Trophoblast cell (in vitro differentiated cells and primary cell): Measurements from ENCODE around the gene SLC4A4.

Experiments used
- DNase-seq, 2 donors: peaks; one replicate each; pipeline ENCODE4 v3.0.0-alpha.2; 2016
- H2AFZ ChIP-seq: 2 replicates; pipeline ENCODE4 v1.6.1; 2013; ENCODE audit warnings: low read length, moderate library complexity, mild to moderate bottlenecking; ENCODE audit not compliant: insufficient read depth, poor library complexity
- H2AK5ac ChIP-seq: 2 replicates; pipeline ENCODE4 v1.6.1; 2013; ENCODE audit warnings: mild to moderate bottlenecking, low read length
- H2BK120ac ChIP-seq: 2 replicates; pipeline ENCODE4 v1.6.1; 2013; ENCODE audit warnings: low read length, mild to moderate bottlenecking, moderate library complexity; ENCODE audit not compliant: insufficient read depth, poor library complexity
- H2BK12ac ChIP-seq: 2 replicates; pipeline ENCODE4 v1.6.1; 2013; ENCODE audit warnings: mild to moderate bottlenecking, low read length, moderate library complexity
- H2BK5ac ChIP-seq: 2 replicates; pipeline ENCODE4 v1.6.1; 2013; ENCODE audit warnings: low read length, low read depth, moderate library complexity, mild to moderate bottlenecking; ENCODE audit not compliant: poor library complexity
- H3K14ac ChIP-seq: 2 replicates; pipeline ENCODE4 v1.6.1; 2013; ENCODE audit warnings: mild to moderate bottlenecking, low read length
- H3K18ac ChIP-seq: 2 replicates; pipeline ENCODE4 v1.6.1; 2013; ENCODE audit warnings: mild to moderate bottlenecking, low read length
- H3K23ac ChIP-seq: 2 replicates; pipeline ENCODE4 v1.6.1; 2013; ENCODE audit warnings: low read length
- H3K27ac ChIP-seq: 2 replicates; pipeline ENCODE4 v1.5.1; 2013; ENCODE audit warnings: low read depth, mild to moderate bottlenecking, inconsistent platforms, low read length, moderate library complexity
- H3K27me3 ChIP-seq: 2 replicates; pipeline ENCODE4 v1.6.1; 2013; ENCODE audit warnings: inconsistent platforms, mild to moderate bottlenecking, low read length, moderate library complexity; ENCODE audit not compliant: insufficient read depth
- H3K36me3 ChIP-seq, 2 experiments: 1 replicate in 1 of 2; 2 replicates in 1 of 2; pipeline ENCODE4 v1.6.1; 2013; ENCODE audit warnings: low read length in 2 of 2, mild to moderate bottlenecking in 2 of 2, moderate library complexity in 1 of 2; ENCODE audit not compliant: insufficient read depth in 2 of 2, control insufficient read depth in 1 of 2
- H3K4ac ChIP-seq: 2 replicates; pipeline ENCODE4 v1.6.1; 2013; ENCODE audit warnings: low read depth, mild to moderate bottlenecking, low read length, moderate library complexity
- H3K4me1 ChIP-seq, 2 experiments: 1 replicate in 1 of 2; 2 replicates in 1 of 2; pipeline ENCODE4 v1.6.1; 2013; ENCODE audit warnings: low read length in 2 of 2, mild to moderate bottlenecking in 2 of 2, moderate library complexity in 1 of 2; ENCODE audit not compliant: insufficient read depth in 2 of 2, control insufficient read depth in 1 of 2
- H3K4me2 ChIP-seq: 2 replicates; pipeline ENCODE4 v1.6.1; 2013; ENCODE audit warnings: inconsistent platforms, mild to moderate bottlenecking, low read length, moderate library complexity
- H3K4me3 ChIP-seq: 2 replicates; pipeline ENCODE4 v1.5.1; 2013; ENCODE audit warnings: mild to moderate bottlenecking, low read depth, low read length, inconsistent platforms
- H3K79me1 ChIP-seq: one replicate; pipeline ENCODE4 v1.6.1; 2013; ENCODE audit warnings: low read length
- H3K79me2 ChIP-seq: 2 replicates; pipeline ENCODE4 v1.6.1; 2013; ENCODE audit warnings: low read length, mild to moderate bottlenecking; ENCODE audit not compliant: control insufficient read depth, insufficient read depth, poor library complexity
- H3K9ac ChIP-seq: 2 replicates; pipeline ENCODE4 v1.6.1; 2013; ENCODE audit warnings: mild to moderate bottlenecking, low read length
- H3K9me3 ChIP-seq: 2 replicates; pipeline ENCODE4 v1.6.1; 2013; ENCODE audit warnings: low read depth, mild to moderate bottlenecking, control low read depth, inconsistent platforms, low read length; ENCODE audit not compliant: insufficient read depth
- H4K12ac ChIP-seq: 2 replicates; pipeline ENCODE4 v1.6.1; 2013; ENCODE audit warnings: low read depth, mild to moderate bottlenecking, low read length, moderate library complexity
- H4K8ac ChIP-seq: 2 replicates; pipeline ENCODE4 v1.6.1; 2013; ENCODE audit warnings: low read depth, mild to moderate bottlenecking, low read length, moderate library complexity
- H4K91ac ChIP-seq: one replicate; pipeline ENCODE4 v1.6.1; 2013; ENCODE audit warnings: low read depth, mild to moderate bottlenecking, low read length, moderate library complexity
- WGBS: extraction: QIAGEN DNeasy Blood & Tissue Kit; methylation state at CpG from one replicate; pipeline ENCODE4 v1.1.7; 2013; ENCODE audit warnings: missing lambda C conversion rate; ENCODE audit not compliant: insufficient read length, insufficient coverage; ENCODE audit errors: extremely low coverage; 5-methylcytosine and 5-hydroxymethylcytosine counted together

Gene SLC4A4

DNA sequence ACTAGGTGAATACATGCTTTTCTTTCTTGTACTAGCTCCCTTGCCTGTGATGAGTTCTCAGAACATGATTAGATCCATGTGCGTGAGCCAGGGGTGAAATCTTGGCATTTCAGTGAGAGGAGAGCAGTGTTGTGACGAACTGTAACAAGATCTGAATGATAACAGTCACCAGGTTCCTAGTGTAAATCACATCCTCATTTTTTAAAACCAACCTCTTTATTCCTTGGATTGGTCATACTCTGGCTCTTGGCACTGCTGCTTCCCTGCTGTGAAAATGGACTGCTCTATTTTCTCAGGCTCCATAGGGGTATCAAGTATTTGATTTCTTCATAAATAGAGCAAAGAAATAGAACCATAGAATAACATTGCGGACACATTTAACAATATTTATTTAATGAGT, 206.3 kb downstream of the SLC4A4 start:
- no peak overlapping the region for H3K4me2 ChIP-seq
- H2BK5ac ChIP-seq, result no peak overlapping the region
- H3K9ac ChIP-seq, result no peak overlapping the region
- peaks cover 0 to 3% of the 10 kb centered on the region in 2 experiments for H3K4me1 ChIP-seq
- H4K91ac ChIP-seq, result no peak overlapping the region
- no peaks in the 10 kb centered on the region for H3K36me3 ChIP-seq
- no peak overlapping the region for H2AFZ ChIP-seq
- no peaks in the 10 kb centered on the region for H3K79me1 ChIP-seq
- H3K27me3 ChIP-seq, result no peaks in the 10 kb centered on the region
- H4K8ac ChIP-seq, result no peak overlapping the region
- H3K14ac ChIP-seq, result no peak overlapping the region
- H3K18ac ChIP-seq, result no peak overlapping the region
- no peaks in the 10 kb centered on the region for H3K9me3 ChIP-seq
- H2BK120ac ChIP-seq, result no peak overlapping the region
- no peaks in the 10 kb centered on the region for H3K79me2 ChIP-seq
- H2AK5ac ChIP-seq, result no peak overlapping the region
- no peak overlapping the region for H3K4ac ChIP-seq
- DNase-seq, result no peak
- no peak overlapping the region for H3K4me3 ChIP-seq
- no peak overlapping the region for H3K27ac ChIP-seq
- WGBS, result no CpG with 5 or more reads among the region's 3 CpGs
- no peak overlapping the region for H2BK12ac ChIP-seq
- no peak overlapping the region for H3K23ac ChIP-seq
- H4K12ac ChIP-seq, result no peak overlapping the region

GRCh38 chr4:71549516-71550160, 210.8 kb downstream of the SLC4A4 start:
- no CpG with 5 or more reads among the region's 3 CpGs for WGBS
- Histone ChIP-seq H2BK12ac (no peak overlapping the region), H2BK5ac (no peak overlapping the region), H4K12ac (no peak overlapping the region), H3K79me1 (no peaks in the 10 kb centered on the region), H3K79me2 (no peaks in the 10 kb centered on the region), H2AFZ (no peak overlapping the region), H3K14ac (no peak overlapping the region), H4K91ac (no peak overlapping the region), H3K27me3 (no peaks in the 10 kb centered on the region), H3K4me3 (no peak overlapping the region), H3K4me2 (no peak overlapping the region), H3K4ac (no peak overlapping the region), H4K8ac (no peak overlapping the region), H3K4me1 (no peaks in the 10 kb centered on the region), H3K9ac (no peak overlapping the region), H3K9me3 (no peaks in the 10 kb centered on the region), H3K36me3 (no peaks in the 10 kb centered on the region), H3K23ac (no peak overlapping the region), H2AK5ac (no peak overlapping the region), H3K18ac (no peak overlapping the region), H3K27ac (no peak overlapping the region), H2BK120ac (no peak overlapping the region)
- DNase-seq, result no peak

DNA sequence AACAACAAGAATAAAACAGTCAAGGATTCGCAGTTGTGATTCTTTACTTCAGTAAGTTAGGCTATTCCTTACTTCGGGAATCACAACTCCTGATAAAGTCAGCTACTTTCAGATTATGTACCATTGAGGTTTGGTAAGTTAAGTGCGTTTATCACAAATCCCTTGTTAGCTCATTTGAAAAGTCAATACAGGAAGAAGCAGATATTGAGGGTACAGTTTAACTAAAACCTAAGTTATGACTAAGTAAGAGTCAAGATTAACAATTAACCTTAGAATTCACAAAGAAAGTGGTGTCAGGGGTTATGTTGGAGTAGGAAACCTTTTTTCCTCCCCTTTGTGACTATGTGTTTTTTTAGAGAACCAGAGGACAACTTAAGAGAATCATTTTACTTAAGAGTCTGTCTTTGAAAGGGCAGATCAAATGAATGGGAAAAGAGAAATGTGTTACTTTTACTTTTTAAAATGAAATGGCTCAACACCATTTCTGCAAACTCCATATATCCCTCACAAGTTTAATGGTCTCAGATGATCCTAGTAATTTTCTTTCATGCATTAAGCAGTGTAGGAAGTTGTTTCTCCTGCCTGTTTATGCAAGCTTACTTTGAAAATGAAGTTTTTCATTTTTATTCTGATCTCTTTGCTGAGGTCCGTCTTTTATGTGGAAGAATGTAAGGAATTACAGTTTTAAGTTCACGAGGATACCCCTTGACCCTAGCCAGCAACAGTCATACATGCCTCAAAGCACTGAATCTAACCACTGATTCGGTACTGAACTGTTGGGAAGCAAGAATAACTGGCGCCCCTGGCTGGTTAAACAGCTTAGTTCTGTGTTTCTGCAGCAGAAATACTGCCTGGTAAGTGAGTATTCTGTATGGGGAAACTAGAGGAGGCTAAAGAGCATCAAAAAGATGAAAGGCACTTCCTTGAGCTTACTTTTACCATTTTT, 211.7 kb downstream of the SLC4A4 start:
- Histone ChIP-seq H4K12ac (no peak overlapping the region), H4K8ac (no peak overlapping the region), H3K4me3 (no peak overlapping the region), H2AK5ac (no peak overlapping the region), H3K27ac (no peak overlapping the region), H3K23ac (no peak overlapping the region), H3K14ac (no peak overlapping the region), H2AFZ (no peak overlapping the region), H2BK120ac (no peak overlapping the region), H2BK12ac (no peak overlapping the region), H3K79me2 (no peaks in the 10 kb centered on the region), H3K79me1 (no peaks in the 10 kb centered on the region), H2BK5ac (no peak overlapping the region), H3K18ac (no peak overlapping the region), H3K9ac (no peak overlapping the region), H3K27me3 (no peaks in the 10 kb centered on the region), H3K4me2 (no peak overlapping the region), H3K9me3 (no peaks in the 10 kb centered on the region), H3K4ac (no peak overlapping the region), H3K4me1 (no peaks in the 10 kb centered on the region), H3K36me3 (no peaks in the 10 kb centered on the region), H4K91ac (no peak overlapping the region)
- no CpG with 5 or more reads among the region's 7 CpGs for WGBS
- no peak for DNase-seq

DNA sequence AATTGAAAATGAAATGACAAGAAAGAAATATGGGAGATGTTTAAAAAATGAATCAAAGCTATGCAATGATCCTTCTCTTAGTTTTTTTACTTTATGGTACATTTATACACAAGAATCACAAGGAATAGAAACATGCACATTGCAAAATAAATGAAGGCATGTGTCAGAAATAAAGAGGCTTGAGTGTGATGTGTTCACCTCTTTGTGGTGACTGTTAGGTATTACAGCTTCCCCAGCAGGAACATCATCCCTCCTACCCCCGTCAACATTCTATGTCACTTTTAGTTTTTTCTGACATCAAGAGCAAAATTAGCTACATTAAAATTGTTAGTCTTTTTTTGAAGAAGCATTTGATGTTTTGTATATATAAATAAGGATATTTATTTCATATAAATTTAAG, 214.8 kb downstream of the SLC4A4 start:
- no peak overlapping the region for H4K12ac ChIP-seq
- H2BK120ac ChIP-seq, result no peak overlapping the region
- H3K4ac ChIP-seq, result no peak overlapping the region
- H3K79me2 ChIP-seq, result no peaks in the 10 kb centered on the region
- no peak overlapping the region for H3K23ac ChIP-seq
- no peaks in the 10 kb centered on the region for H3K36me3 ChIP-seq
- no peak overlapping the region for H2BK5ac ChIP-seq
- H3K18ac ChIP-seq, result no peak overlapping the region
- H4K91ac ChIP-seq, result no peak overlapping the region
- H2BK12ac ChIP-seq, result no peak overlapping the region
- no peaks in the 10 kb centered on the region for H3K27me3 ChIP-seq
- DNase-seq, result peak in 1 of 2 donors; percentile 31
- no peak overlapping the region for H3K27ac ChIP-seq
- no peak overlapping the region for H2AFZ ChIP-seq
- no peaks in the 10 kb centered on the region for H3K4me1 ChIP-seq
- WGBS, result no CpG with 5 or more reads among the region's 1 CpG
- H3K4me3 ChIP-seq, result no peak overlapping the region
- H3K14ac ChIP-seq, result no peak overlapping the region
- H3K79me1 ChIP-seq, result no peaks in the 10 kb centered on the region
- H2AK5ac ChIP-seq, result no peak overlapping the region
- H3K9me3 ChIP-seq, result no peaks in the 10 kb centered on the region
- no peak overlapping the region for H3K4me2 ChIP-seq
- H3K9ac ChIP-seq, result no peak overlapping the region
- H4K8ac ChIP-seq, result no peak overlapping the region
